Esophagus squamous epithelium (tissue), 5 donors: ENCODE data around the gene MYO7B. TPM values are rescaled to one million over a fixed set of nuclear protein-coding genes. Genes with fewer than 3 reads are reported as not detected.

Experiments used
- DNase-seq: peaks from one replicate; lab custom pipeline; 2025; lab: John Stamatoyannopoulos, UW
- H3K27ac ChIP-seq, 4 donors: fragments of 200-600 bp; sonication (generic); one replicate each; pipeline ENCODE4 v1.5.1; 2016 to 2019; ENCODE audit warnings: mild to moderate bottlenecking in 1 of 4
- H3K27me3 ChIP-seq, 4 donors: fragments of 200-600 bp; sonication (generic); 1 replicate in 3 of 4; 2 replicates in 1 of 4; pipeline versions ENCODE4 v1.5.1 to v1.6.0; 2017 to 2021; ENCODE audit warnings: antibody characterized with exemption in 1 of 4
- H3K36me3 ChIP-seq, 3 donors: fragments of 200-600 bp; sonication (generic); one replicate each; pipeline ENCODE4 v1.5.1; 2016 to 2019
- H3K4me1 ChIP-seq, 3 donors: fragments of 200-600 bp; sonication (generic); one replicate each; pipeline ENCODE4 v1.5.1; 2017 to 2019
- H3K4me3 ChIP-seq, 4 donors: fragments of 200-600 bp; sonication (generic); 1 replicate in 3 of 4; 2 replicates in 1 of 4; pipeline ENCODE4 v1.5.1; 2016 to 2019; ENCODE audit warnings: mild to moderate bottlenecking in 2 of 4, moderate library complexity in 1 of 4
- H3K9me3 ChIP-seq, 3 donors: fragments of 200-600 bp; sonication (generic); one replicate each; pipeline ENCODE4 v1.5.1; 2016 to 2019
- POLR2A ChIP-seq, 4 donors: fragments of 450-650 bp; IDR thresholded peaks; one replicate each; pipeline ENCODE4 v1.6.1; 2017; ENCODE audit warnings: antibody characterized with exemption in 4 of 4, mild to moderate bottlenecking in 4 of 4, moderate library complexity in 3 of 4
- WGBS, 2 donors: methylation state at CpG; one replicate each; pipeline ENCODE4 v1.1.5; 2018; 5-methylcytosine and 5-hydroxymethylcytosine counted together
- intact Hi-C: fragments of 100-400 bp; cut with DNase I; formaldehyde crosslinking; loops from one replicate; pipeline ENCODE4 v1.15.0; 2022
- total RNA-seq, 4 donors: library from RNA; depleted of rRNA; stranded (reverse); fragments of >200 nt; gene quantifications; one replicate each; pipeline ENCODE4 v1.1.0, GENCODE V29; 2016
- TF ChIP-seq, protein P1 (sequence below), 6 experiments: fragments of 450-650 bp in 4 of 6; fragments of 200-600 bp in 2 of 6; sonication (generic) in 2 of 6; IDR thresholded peaks; one replicate each; pipeline ENCODE4 v1.5.1; 2016 to 2019; ENCODE audit warnings: antibody characterized with exemption in 6 of 6, mild to moderate bottlenecking in 4 of 6, moderate library complexity in 4 of 6
- donor health status: DM: yes; HTN: yes; CAD: no.

The MYO7B gene
- total RNA-seq, 4 donors from 2014 or later, result 0.19 TPM; not detected in 3

DNA sequence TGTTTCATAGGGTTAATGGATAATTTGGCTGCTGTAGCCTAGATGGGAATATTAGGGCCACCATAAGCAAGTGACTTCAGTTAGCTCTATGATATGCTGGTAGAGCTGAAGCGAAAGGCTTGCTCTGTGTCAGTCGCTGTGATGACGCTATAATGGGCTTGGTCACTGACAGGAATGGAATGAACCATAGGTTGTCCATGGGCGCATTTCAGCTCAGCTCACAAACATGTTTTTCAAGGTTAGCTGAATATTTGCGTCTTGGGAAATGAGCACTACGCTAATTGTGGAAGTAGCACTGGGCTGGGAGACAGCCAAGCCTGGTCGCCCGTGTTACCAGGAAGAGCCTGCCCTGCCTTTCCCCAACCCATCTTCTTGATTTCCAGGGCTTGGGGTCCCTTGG is 3.2 kb upstream of the MYO7B start:
- Histone ChIP-seq H3K36me3 (no peaks in the 10 kb centered on the region), H3K4me3 (no peak overlapping the region), H3K27ac (no peak overlapping the region), H3K4me1 (peaks cover 0 to 5% (median 4%) of the 10 kb centered on the region in 3 donors), H3K9me3 (no peaks in the 10 kb centered on the region), H3K27me3 (peaks cover 0 to 34% (median 0%) of the 10 kb centered on the region in 4 donors)
- TF ChIP-seq POLR2A (IDR thresholded peaks at IDR 0.05), result no peak
- TF ChIP-seq, protein P1, sequence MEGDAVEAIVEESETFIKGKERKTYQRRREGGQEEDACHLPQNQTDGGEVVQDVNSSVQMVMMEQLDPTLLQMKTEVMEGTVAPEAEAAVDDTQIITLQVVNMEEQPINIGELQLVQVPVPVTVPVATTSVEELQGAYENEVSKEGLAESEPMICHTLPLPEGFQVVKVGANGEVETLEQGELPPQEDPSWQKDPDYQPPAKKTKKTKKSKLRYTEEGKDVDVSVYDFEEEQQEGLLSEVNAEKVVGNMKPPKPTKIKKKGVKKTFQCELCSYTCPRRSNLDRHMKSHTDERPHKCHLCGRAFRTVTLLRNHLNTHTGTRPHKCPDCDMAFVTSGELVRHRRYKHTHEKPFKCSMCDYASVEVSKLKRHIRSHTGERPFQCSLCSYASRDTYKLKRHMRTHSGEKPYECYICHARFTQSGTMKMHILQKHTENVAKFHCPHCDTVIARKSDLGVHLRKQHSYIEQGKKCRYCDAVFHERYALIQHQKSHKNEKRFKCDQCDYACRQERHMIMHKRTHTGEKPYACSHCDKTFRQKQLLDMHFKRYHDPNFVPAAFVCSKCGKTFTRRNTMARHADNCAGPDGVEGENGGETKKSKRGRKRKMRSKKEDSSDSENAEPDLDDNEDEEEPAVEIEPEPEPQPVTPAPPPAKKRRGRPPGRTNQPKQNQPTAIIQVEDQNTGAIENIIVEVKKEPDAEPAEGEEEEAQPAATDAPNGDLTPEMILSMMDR (IDR thresholded peaks at IDR 0.05), result no peak
- intact Hi-C loops, result no loop called here
- no peak for DNase-seq
- WGBS, 2 donors, result 89 to 90% methylated on average over 7 to 8 of the region's 8 CpGs

DNA sequence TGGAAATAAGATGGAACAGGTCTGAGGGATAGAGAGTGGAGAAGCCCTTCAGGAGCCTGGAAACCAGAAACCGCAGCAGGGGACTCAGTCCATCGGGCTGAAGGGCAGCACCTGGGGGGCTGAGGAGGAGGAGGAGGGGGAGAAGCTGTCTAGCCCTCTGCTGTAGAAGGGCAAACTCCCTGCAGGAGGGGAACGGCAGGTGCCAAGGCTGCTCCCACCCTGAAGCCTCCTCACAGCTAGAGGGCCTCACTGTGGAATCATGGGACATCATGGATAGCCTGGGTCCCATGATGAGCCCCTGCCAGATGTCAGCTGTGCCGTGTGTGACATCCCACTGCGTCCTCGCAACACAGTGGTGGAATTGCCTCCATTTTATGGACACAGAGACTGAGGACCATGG is 435 bp downstream of the MYO7B start:
- no peak for TF ChIP-seq POLR2A (IDR thresholded peaks at IDR 0.05)
- TF ChIP-seq, protein P1 (IDR thresholded peaks at IDR 0.05), result no peak
- DNase-seq, result no peak
- Histone ChIP-seq H3K36me3 (no peaks in the 10 kb centered on the region), H3K4me1 (no peaks in the 10 kb centered on the region), H3K27me3 (peaks cover 0 to 38% (median 0%) of the 10 kb centered on the region in 4 donors), H3K9me3 (no peaks in the 10 kb centered on the region), H3K27ac (no peak overlapping the region), H3K4me3 (no peak overlapping the region)
- WGBS, 2 donors, result 90% methylated on average over 3 of the region's 6 CpGs; no CpG with 5 or more reads in 1 of the 2 donors
- intact Hi-C loops, result no loop called here

DNA sequence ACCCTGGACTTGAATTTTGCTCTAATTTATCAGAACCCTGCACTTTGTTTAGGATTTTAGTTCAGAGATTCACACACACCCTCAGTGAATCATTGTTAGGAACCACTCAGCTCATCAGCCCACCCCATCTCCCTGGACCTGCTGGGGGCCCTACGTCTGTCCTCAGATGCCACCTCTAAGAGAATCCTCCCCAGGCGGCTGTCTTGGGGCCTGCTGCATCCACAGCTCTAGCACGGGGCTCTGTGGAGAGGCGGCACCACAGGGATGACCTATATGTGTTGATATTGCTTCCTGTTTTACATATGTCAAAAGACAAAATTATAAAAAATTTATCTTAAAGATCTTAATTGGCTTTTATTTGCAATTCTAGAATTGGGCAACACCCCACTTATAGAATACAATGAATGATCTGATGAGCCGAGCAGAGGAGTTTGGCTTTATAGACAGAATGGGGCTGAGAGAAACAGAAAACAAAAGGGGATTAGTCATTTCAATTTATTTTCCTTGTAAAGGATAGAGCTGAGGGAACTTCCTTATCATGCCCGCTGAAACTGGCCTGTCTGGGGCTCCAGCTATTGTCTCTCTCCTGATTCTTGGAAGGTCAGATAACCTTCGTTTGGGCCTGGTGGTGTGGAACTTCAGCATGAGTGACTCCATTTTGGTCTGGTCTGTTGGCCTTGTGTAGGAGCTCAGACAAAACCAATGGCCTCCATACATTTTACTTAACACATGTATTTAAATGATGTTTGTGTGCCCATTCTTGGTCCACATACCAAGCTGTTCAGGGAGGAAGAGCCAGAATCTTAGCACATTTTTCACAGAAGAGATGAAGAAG is 1.4 kb downstream of the MYO7B start:
- H3K27me3 ChIP-seq, result peaks cover 0 to 47% (median 0%) of the 10 kb centered on the region in 4 donors
- H3K36me3 ChIP-seq, result no peaks in the 10 kb centered on the region
- H3K9me3 ChIP-seq, result no peaks in the 10 kb centered on the region
- WGBS, 2 donors, result 61 to 72% methylated on average over 6 to 7 of the region's 7 CpGs
- no peak for TF ChIP-seq POLR2A (IDR thresholded peaks at IDR 0.05)
- TF ChIP-seq, protein P1 (IDR thresholded peaks at IDR 0.05), result no peak
- intact Hi-C loops, result no loop called here
- DNase-seq, result no peak
- H3K27ac ChIP-seq, result no peak overlapping the region
- no peaks in the 10 kb centered on the region for H3K4me1 ChIP-seq
- H3K4me3 ChIP-seq, result no peak overlapping the region

DNA sequence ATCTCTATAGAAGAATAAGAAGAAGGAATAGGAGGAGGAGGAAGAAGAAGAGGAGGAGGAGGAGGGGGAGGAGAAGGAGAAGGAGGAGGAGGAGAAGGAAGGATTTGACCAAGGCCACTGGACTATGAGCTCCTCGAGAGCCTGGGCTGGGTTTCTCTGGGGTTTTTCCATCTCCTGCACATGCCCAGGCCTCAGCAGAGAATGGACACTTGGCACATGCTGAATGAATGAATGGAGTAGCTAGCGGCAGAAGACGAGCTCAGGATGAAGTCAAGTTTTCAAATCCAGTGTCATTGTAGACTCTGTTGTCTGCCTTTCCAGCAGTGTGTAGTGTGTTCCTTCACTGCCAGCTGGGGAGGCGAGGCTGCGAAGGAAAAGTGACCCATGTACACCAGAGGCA is 2.2 kb downstream of the MYO7B start:
- intact Hi-C loops, result no loop called here
- DNase-seq, result no peak
- no peaks in the 10 kb centered on the region for H3K9me3 ChIP-seq
- no peak overlapping the region for H3K4me3 ChIP-seq
- WGBS, 2 donors, result 85 to 93% methylated on average over 5 of the region's 5 CpGs
- H3K4me1 ChIP-seq, result no peaks in the 10 kb centered on the region
- H3K27ac ChIP-seq, result no peak overlapping the region
- peaks cover 0 to 41% (median 0%) of the 10 kb centered on the region in 4 donors for H3K27me3 ChIP-seq
- TF ChIP-seq POLR2A (IDR thresholded peaks at IDR 0.05), result no peak
- TF ChIP-seq, protein P1 (IDR thresholded peaks at IDR 0.05), result no peak
- H3K36me3 ChIP-seq, result no peaks in the 10 kb centered on the region

DNA sequence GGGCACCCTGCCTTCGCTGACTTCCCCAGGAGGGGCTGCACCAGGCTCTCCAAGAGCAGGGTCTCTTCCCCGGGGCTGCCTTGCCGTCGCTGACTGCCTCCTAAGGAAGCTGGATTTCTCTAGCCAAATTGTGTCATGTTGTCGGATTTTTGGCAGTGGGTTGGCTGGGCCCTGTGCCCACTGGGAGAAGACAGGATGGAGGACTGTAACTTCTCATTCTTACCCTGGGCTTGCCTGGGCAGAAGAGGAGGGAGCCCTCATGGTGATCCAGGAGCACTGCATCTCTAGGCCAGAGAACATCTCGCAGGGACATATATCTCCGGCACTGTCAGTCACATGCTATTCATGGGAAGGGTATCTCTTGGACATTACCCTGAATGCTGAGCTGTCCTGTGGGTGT is 6.3 kb downstream of the MYO7B start:
- Histone ChIP-seq H3K4me3 (no peak overlapping the region), H3K36me3 (no peaks in the 10 kb centered on the region), H3K27me3 (peaks cover 0 to 30% (median 0%) of the 10 kb centered on the region in 4 donors), H3K9me3 (no peaks in the 10 kb centered on the region), H3K4me1 (no peaks in the 10 kb centered on the region), H3K27ac (no peak overlapping the region)
- DNase-seq, result no peak
- intact Hi-C loops, result no loop called here
- TF ChIP-seq POLR2A (IDR thresholded peaks at IDR 0.05), result no peak
- TF ChIP-seq, protein P1 (IDR thresholded peaks at IDR 0.05), result no peak
- 59% methylated on average over 4 of the region's 7 CpGs; no CpG with 5 or more reads in 1 of the 2 donors for WGBS, 2 donors
